ENCODE results near the gene MOCOS. TPM values are rescaled to one million over a fixed set of nuclear protein-coding genes. Genes with fewer than 3 reads are reported as not detected.

MOCOS gene
- total RNA-seq, 1 experiment from 2014 or later = 5.1 TPM

- TF ChIP-seq CTCF (conservative IDR thresholded peaks at IDR 0.05; ENCODE audit: low read depth, low read length) (no peak), EZH2 (IDR thresholded peaks at IDR 0.05; ENCODE audit: low read length, unreplicated experiment) (no peak), EZH2phosphoT487 (IDR thresholded peaks at IDR 0.05; ENCODE audit: borderline replicate concordance, low read length) (no peak)
- ChIA-PET POLR2A (ENCODE audit: unreplicated experiment) (no interaction called here), CTCF (no interaction called here)
- H4K20me1 ChIP-seq (ENCODE audit: low read length) = no peaks in the 10 kb centered on the region
- H2AFZ ChIP-seq (ENCODE audit: low read length) = no peak overlapping the region
- H3K79me2 ChIP-seq (ENCODE audit: low read length) = no peaks in the 10 kb centered on the region
- ATAC-seq (no peak), DNase-seq (no peak)
- no peaks in the 10 kb centered on the region for H3K9me3 ChIP-seq (ENCODE audit: low read length)
- H3K36me3 ChIP-seq (ENCODE audit: low read depth, low read length) = no peaks in the 10 kb centered on the region
- no peak overlapping the region for H3K9ac ChIP-seq (ENCODE audit: low read length)
- no peak overlapping the region for H3K4me2 ChIP-seq (ENCODE audit: low read length)
- no TSS peak for BruUV-seq (replicated peaks)
- H3K27ac ChIP-seq (ENCODE audit: low read length) = no peak overlapping the region
- H3F3A ChIP-seq (ENCODE audit: low read length, unreplicated experiment) = no peaks in the 10 kb centered on the region
- H3K4me1 ChIP-seq (ENCODE audit: insufficient read depth, low read length) = no peaks in the 10 kb centered on the region
- no peaks in the 10 kb centered on the region for H3K27me3 ChIP-seq (ENCODE audit: low read length)
- no peak overlapping the region for H3K4me3 ChIP-seq (ENCODE audit: low read length)
- intact Hi-C loops (cut with micrococcal nuclease) = no loop called here
- H3K9me2 ChIP-seq (replicated peaks; ENCODE audit: low read length) = no peaks in the 10 kb centered on the region
These were observed 81.9 kb downstream of the MOCOS start for GRCh38 chr18:36269157-36269556.

- H3K9me3 ChIP-seq (ENCODE audit: low read length) = no peaks in the 10 kb centered on the region
- no peaks in the 10 kb centered on the region for H3K79me2 ChIP-seq (ENCODE audit: low read length)
- DNase-seq = no peak
- H3K9me2 ChIP-seq (replicated peaks; ENCODE audit: low read length) = no peaks in the 10 kb centered on the region
- H3K36me3 ChIP-seq (ENCODE audit: low read depth, low read length) = no peaks in the 10 kb centered on the region
- intact Hi-C loops (cut with micrococcal nuclease) = no loop called here
- no peaks in the 10 kb centered on the region for H3K27me3 ChIP-seq (ENCODE audit: low read length)
- no TSS peak for BruUV-seq (replicated peaks)
- no peak overlapping the region for H3K27ac ChIP-seq (ENCODE audit: low read length)
- H3K4me1 ChIP-seq (ENCODE audit: insufficient read depth, low read length) = no peaks in the 10 kb centered on the region
- CTCF ChIA-PET = no interaction called here
- POLR2A ChIA-PET (ENCODE audit: unreplicated experiment) = no interaction called here
- no peak overlapping the region for H3K9ac ChIP-seq (ENCODE audit: low read length)
- TF ChIP-seq EZH2phosphoT487 (IDR thresholded peaks at IDR 0.05; ENCODE audit: borderline replicate concordance, low read length) (no peak), CTCF (conservative IDR thresholded peaks at IDR 0.05; ENCODE audit: low read depth, low read length) (no peak), EZH2 (IDR thresholded peaks at IDR 0.05; ENCODE audit: low read length, unreplicated experiment) (no peak)
- no peak overlapping the region for H2AFZ ChIP-seq (ENCODE audit: low read length)
- H3K4me2 ChIP-seq (ENCODE audit: low read length) = no peak overlapping the region
- no peak overlapping the region for H3K4me3 ChIP-seq (ENCODE audit: low read length)
- ATAC-seq = no peak
- no peaks in the 10 kb centered on the region for H4K20me1 ChIP-seq (ENCODE audit: low read length)
- H3F3A ChIP-seq (ENCODE audit: low read length, unreplicated experiment) = no peaks in the 10 kb centered on the region
These were observed 83.9 kb downstream of the MOCOS start for GRCh38 chr18:36271153-36271552.

GRCh38 chr18:36273347-36273746 lies 86.0 kb downstream of the MOCOS start:
- DNase-seq = no peak
- Histone ChIP-seq H3K9me3 (ENCODE audit: low read length) (no peaks in the 10 kb centered on the region), H3K27ac (ENCODE audit: low read length) (no peak overlapping the region), H2AFZ (ENCODE audit: low read length) (no peak overlapping the region), H3K9ac (ENCODE audit: low read length) (no peak overlapping the region), H3K36me3 (ENCODE audit: low read depth, low read length) (no peaks in the 10 kb centered on the region), H3K4me3 (ENCODE audit: low read length) (no peak overlapping the region), H3K27me3 (ENCODE audit: low read length) (no peaks in the 10 kb centered on the region), H4K20me1 (ENCODE audit: low read length) (no peaks in the 10 kb centered on the region), H3K4me2 (ENCODE audit: low read length) (no peak overlapping the region), H3K9me2 (replicated peaks; ENCODE audit: low read length) (no peaks in the 10 kb centered on the region), H3K79me2 (ENCODE audit: low read length) (no peaks in the 10 kb centered on the region), H3K4me1 (ENCODE audit: insufficient read depth, low read length) (no peaks in the 10 kb centered on the region), H3F3A (ENCODE audit: low read length, unreplicated experiment) (no peaks in the 10 kb centered on the region)
- ATAC-seq = no peak
- ChIA-PET POLR2A (ENCODE audit: unreplicated experiment) (no interaction called here), CTCF (no interaction called here)
- intact Hi-C loops (cut with micrococcal nuclease) = no loop called here
- no TSS peak for BruUV-seq (replicated peaks)
- TF ChIP-seq CTCF (conservative IDR thresholded peaks at IDR 0.05; ENCODE audit: low read depth, low read length) (no peak), EZH2 (IDR thresholded peaks at IDR 0.05; ENCODE audit: low read length, unreplicated experiment) (no peak), EZH2phosphoT487 (IDR thresholded peaks at IDR 0.05; ENCODE audit: borderline replicate concordance, low read length) (no peak)
